Coronary artery (tissue), 2 donors: Measurements from ENCODE around the gene SKAP1.

Experiments
- DNase-seq: peaks from one replicate; pipeline ENCODE4 v3.0.0-alpha.2; 2017; ENCODE audit warnings: low spot score
- H3K27ac ChIP-seq, 2 donors: fragments of 200-600 bp; sonication (generic); one replicate each; pipeline ENCODE4 v1.5.1; 2016 to 2019
- H3K4me3 ChIP-seq: fragments of 200-600 bp; sonication (generic); 2 replicates; pipeline ENCODE4 v1.5.1; 2016; ENCODE audit warnings: mild to moderate bottlenecking, moderate library complexity
- CTCF ChIP-seq: fragments of 200-600 bp; sonication (generic); IDR thresholded peaks from one replicate; pipeline ENCODE4 v1.5.1; 2019; ENCODE audit warnings: antibody characterized with exemption

The SKAP1 gene

DNA sequence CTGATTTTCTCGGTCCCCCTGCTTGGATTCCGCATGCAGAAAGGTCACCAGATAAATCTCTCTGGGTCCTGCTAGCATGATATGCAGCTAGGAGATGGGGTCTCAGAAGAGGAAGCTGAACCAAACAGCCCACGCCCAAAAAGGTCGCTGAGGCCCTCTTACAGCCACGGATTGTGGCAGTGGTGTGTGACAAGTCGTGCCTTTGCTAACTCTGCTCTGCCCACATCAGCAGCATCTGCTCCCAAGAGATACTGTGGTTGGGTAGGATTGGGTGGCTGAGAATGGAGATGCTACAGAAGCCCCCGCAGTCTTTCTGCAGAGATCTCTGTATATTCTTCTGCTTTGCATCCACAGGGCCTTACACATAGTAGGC is 15.2 kb upstream of the SKAP1 start:
- Histone ChIP-seq H3K27ac (no peak overlapping the region), H3K4me3 (no peak overlapping the region)
- no peak for TF ChIP-seq CTCF
- no peak for DNase-seq

DNA sequence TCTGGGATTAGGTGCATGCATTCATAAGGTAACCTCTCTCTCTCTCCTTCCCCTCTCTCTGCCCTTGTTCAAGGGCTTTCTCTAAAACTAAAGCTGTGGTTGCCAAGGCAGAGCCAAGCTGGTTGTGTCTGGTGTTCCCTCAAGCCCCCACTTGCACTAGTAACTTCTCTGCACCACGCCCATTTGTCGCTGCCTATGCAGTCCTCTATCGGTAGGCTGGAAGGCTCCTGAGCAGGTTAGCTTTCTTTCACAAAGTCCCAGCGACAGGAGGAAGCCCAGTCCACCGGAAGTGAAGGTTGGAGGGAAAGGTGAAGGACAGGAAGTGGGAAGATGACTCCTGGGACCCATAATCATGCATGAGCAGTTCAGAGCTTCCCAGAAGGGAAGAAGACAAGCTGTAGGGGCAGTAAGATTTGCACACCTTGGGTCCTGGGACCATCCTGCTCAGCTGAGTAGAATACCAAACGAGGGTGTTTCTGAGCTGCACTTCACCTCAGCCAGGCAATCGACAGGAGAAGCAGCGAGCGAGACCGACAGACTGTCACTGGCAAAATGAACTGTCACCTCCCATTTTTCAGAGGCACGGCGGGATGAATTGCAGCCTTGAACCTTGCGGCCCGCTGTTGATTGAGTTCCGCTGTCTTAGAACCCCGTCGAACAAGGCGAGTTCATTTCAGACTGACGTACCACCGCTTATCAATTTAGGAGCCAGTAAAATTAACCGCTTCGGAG is 14.7 kb upstream of the SKAP1 start:
- DNase-seq: no peak
- TF ChIP-seq CTCF: no peak

GRCh38 chr17:48443712-48444111 is 13.7 kb upstream of the SKAP1 start:
- no peak for TF ChIP-seq CTCF
- H3K4me3 ChIP-seq: no peak overlapping the region
- H3K27ac ChIP-seq: no peak overlapping the region
- no peak for DNase-seq

More for the DNA sequence above, 14.7 kb upstream of the SKAP1 start:
- Histone ChIP-seq H3K27ac (no peak overlapping the region), H3K4me3 (no peak overlapping the region)

DNA sequence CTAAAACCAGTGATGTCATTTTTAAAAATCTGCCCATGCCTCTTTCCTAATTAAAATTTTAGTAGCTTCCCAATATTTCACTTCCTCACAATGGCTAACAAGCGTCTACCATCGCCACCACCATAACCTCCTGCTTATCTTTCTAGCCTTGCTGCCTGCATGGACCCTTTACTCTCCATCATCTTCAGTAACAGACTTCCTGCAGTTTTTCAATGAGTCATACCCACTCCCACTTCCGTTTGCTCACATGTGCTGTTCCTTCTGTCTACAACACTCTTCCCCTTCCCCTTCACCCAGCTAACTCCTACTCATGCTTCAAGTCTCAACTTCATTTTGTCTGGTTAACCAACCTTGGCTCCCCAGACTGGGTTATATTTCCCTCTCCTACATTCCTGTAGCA is 12.8 kb upstream of the SKAP1 start:
- DNase-seq: no peak
- no peak for TF ChIP-seq CTCF
- no peak overlapping the region for H3K27ac ChIP-seq
- no peak overlapping the region for H3K4me3 ChIP-seq

- no peak for TF ChIP-seq CTCF
- Histone ChIP-seq H3K4me3 (no peak overlapping the region), H3K27ac (no peak overlapping the region)
- DNase-seq: no peak
Measured at GRCh38 chr17:48441862-48442261, 11.8 kb upstream of the SKAP1 start.

DNA sequence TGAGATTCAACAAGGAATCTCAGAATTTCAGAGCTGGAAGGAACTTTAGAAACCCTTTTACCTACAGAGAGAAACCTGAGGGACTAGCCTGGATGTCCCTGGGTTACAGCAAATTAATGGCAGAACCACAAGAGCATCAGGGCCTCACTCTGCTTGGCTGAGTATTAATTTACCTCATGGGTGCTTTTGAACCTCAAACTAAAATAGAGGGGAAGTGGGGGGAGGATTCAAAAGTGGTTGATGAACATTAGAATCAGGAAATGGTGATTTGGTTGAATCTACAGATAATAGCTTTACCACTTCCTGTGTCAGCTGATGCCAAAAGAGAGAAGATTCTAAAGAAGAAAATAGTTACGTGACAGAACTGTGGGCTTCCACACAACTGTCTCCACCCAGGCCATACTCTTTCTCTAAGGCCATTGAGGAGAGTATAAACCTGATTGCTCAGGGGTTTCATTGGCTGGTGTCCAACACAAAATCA is 11.3 kb upstream of the SKAP1 start:
- TF ChIP-seq CTCF: no peak
- H3K27ac ChIP-seq: no peak overlapping the region
- no peak for DNase-seq

GRCh38 chr17:48440669-48441068 is 10.7 kb upstream of the SKAP1 start:
- DNase-seq: no peak
- Histone ChIP-seq H3K27ac (no peak overlapping the region), H3K4me3 (no peak overlapping the region)
- no peak for TF ChIP-seq CTCF

More for the DNA sequence above, 11.3 kb upstream of the SKAP1 start:
- H3K4me3 ChIP-seq: no peak overlapping the region
